ENCODE measurements around the gene TLR8.

Gene TLR8

DNA sequence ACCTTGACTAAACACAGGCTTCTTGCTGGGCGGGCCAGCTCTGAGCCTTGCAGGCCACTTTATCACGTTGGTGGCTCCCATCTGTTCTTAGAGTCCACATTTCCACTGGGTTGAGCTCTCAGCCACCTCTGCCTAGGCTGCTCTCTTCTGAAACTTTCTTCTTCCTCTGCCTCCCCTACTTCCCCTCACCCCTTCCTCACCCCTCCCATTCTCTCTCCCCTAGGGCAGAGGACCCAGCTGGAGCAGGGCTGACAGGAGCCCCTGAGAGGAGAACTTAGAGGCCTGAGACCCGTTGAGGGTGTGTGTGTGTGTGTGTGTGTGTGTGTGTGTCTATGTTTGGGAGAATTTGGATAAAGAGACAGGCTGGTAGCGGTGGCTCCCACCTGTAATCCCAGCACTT is 48.6 kb downstream of the TLR8 start:
- Histone ChIP-seq H3K27ac (ENCODE audit: low read depth, low read length) (peak overlapping the region; percentile 100), H3K79me2 (ENCODE audit: control insufficient read depth, low read length) (peaks cover 7% of the 10 kb centered on the region; the same call in 1 of the 2 replicates), H4K20me1 (ENCODE audit: control insufficient read depth, insufficient read depth, low read depth, low read length) (no peaks in the 10 kb centered on the region), H3F3A (ENCODE audit: control insufficient read depth, insufficient read depth) (peaks cover 27% of the 10 kb centered on the region), H3K9me3 (ENCODE audit: control insufficient read depth, insufficient read depth, low read length) (no peaks in the 10 kb centered on the region), H3K4me3 (ENCODE audit: low read length) (peak overlapping the region; percentile 70), H3K9me2 (replicated peaks; ENCODE audit: control insufficient read depth, low read length) (no peaks in the 10 kb centered on the region), H3K4me1 (ENCODE audit: control insufficient read depth, low read length) (peaks cover 91% of the 10 kb centered on the region), H3K27me3 (ENCODE audit: control insufficient read depth, low read length) (no peaks in the 10 kb centered on the region), H3K36me3 (ENCODE audit: control insufficient read depth, low read length) (peaks cover 3% of the 10 kb centered on the region; the same call in 1 of the 2 replicates), H3K4me2 (ENCODE audit: low read length) (peak overlapping the region; percentile 97)
- TF ChIP-seq, protein P1, sequence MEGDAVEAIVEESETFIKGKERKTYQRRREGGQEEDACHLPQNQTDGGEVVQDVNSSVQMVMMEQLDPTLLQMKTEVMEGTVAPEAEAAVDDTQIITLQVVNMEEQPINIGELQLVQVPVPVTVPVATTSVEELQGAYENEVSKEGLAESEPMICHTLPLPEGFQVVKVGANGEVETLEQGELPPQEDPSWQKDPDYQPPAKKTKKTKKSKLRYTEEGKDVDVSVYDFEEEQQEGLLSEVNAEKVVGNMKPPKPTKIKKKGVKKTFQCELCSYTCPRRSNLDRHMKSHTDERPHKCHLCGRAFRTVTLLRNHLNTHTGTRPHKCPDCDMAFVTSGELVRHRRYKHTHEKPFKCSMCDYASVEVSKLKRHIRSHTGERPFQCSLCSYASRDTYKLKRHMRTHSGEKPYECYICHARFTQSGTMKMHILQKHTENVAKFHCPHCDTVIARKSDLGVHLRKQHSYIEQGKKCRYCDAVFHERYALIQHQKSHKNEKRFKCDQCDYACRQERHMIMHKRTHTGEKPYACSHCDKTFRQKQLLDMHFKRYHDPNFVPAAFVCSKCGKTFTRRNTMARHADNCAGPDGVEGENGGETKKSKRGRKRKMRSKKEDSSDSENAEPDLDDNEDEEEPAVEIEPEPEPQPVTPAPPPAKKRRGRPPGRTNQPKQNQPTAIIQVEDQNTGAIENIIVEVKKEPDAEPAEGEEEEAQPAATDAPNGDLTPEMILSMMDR (IDR thresholded peaks at IDR 0.05; ENCODE audit: low read depth, low read length, poor library complexity, severe bottlenecking) = no peak
- TF ChIP-seq EZH2phosphoT487 (IDR thresholded peaks at IDR 0.05; ENCODE audit: borderline replicate concordance, low read length) = no peak

DNA sequence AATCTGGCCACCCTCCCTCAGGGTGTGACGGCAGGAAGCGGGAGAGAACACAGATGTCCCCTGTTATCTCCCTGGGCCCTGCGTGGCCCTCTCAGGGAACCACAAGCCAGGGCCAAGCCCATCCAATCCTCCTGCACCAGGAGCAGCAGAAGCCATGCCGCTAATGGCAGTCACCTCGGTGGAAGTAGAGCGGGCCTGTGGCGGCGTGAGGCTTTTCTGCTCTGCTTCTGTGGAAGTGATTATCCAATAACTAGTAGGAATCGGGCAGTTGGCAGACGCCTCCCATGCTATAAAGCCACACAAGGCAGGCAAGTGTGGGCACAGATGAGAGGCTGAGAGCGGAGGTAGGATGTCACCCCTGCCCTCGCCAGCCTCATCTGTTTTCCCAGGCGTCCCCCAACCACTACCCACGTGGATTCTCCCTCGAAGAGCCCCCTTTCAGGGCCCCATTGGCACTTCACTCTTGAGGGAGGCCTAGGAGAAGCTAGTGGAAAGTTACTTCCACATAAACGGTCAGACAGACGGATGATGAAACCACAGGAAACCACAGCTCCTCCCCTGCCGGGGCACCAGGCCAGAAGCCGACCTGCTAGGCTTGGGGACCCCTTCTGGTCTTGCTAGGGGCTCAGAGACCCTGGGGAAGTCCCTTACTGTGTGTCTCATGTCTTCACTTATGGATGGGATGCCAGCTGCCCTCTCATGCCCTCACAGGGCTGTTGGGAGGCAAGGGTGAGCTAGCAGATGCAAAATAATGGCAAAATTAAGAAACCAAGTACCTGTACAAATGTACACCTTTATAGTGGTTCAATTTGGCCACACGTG is 49.7 kb downstream of the TLR8 start:
- Histone ChIP-seq H3K4me3 (ENCODE audit: low read length) (peak overlapping the region; percentile 70), H3K9me2 (replicated peaks; ENCODE audit: control insufficient read depth, low read length) (no peaks in the 10 kb centered on the region), H3K36me3 (ENCODE audit: control insufficient read depth, low read length) (peaks cover 3% of the 10 kb centered on the region; the same call in 1 of the 2 replicates), H3K4me1 (ENCODE audit: control insufficient read depth, low read length) (peaks cover 91% of the 10 kb centered on the region), H3K79me2 (ENCODE audit: control insufficient read depth, low read length) (peaks cover 2% of the 10 kb centered on the region; the same call in 1 of the 2 replicates), H3K27me3 (ENCODE audit: control insufficient read depth, low read length) (no peaks in the 10 kb centered on the region), H3K9me3 (ENCODE audit: control insufficient read depth, insufficient read depth, low read length) (no peaks in the 10 kb centered on the region), H3K4me2 (ENCODE audit: low read length) (peak overlapping the region; percentile 97), H3F3A (ENCODE audit: control insufficient read depth, insufficient read depth) (peaks cover 24% of the 10 kb centered on the region), H4K20me1 (ENCODE audit: control insufficient read depth, insufficient read depth, low read depth, low read length) (no peaks in the 10 kb centered on the region), H3K27ac (ENCODE audit: low read depth, low read length) (peak overlapping the region; percentile 100)
- no peak for TF ChIP-seq EZH2phosphoT487 (IDR thresholded peaks at IDR 0.05; ENCODE audit: borderline replicate concordance, low read length)
- TF ChIP-seq, protein P1 (IDR thresholded peaks at IDR 0.05; ENCODE audit: low read depth, low read length, poor library complexity, severe bottlenecking) = no peak

DNA sequence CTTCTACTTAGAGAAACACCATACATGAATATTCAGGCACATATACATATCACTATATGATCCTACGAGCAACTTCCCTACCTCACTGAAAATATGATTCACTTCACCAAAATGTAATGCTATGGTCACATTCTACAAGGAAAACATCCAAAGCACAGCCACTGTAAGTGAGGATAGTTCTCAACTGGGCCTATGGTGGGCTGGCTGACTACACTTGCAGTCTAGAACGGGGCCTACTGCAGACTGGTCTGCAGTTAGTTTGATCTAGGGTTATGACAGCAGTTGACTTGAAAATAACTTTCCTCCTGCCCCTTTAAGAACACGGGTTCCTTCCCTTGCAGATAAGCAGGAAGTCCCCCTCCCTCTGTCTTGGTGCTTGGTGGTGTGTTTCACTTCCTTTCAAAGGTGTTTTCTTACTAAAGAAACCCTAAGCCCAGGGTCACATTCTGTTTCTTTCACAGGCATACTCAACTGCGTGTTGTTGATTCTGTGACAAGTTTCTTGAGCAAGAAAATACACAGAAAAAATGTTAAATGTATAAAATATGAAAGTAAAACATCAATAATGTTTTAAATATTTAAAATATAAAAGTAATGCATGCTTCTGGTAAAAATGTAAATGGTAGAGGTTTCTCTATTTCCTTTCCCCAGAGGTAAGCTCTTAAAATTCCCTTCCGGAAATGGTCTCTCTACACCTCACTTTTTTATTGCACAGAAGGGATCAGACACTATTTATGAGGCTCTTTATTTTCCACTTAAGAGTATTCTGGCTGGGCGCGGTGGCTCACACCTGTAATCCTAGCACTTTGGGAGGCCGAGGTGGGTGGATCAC is 50.5 kb downstream of the TLR8 start:
- Histone ChIP-seq H3K9me3 (ENCODE audit: control insufficient read depth, insufficient read depth, low read length) (no peaks in the 10 kb centered on the region), H3K9me2 (replicated peaks; ENCODE audit: control insufficient read depth, low read length) (no peaks in the 10 kb centered on the region), H4K20me1 (ENCODE audit: control insufficient read depth, insufficient read depth, low read depth, low read length) (no peaks in the 10 kb centered on the region), H3K4me3 (ENCODE audit: low read length) (peak overlapping the region; percentile 70), H3K4me2 (ENCODE audit: low read length) (peak overlapping the region; percentile 97), H3K36me3 (ENCODE audit: control insufficient read depth, low read length) (peaks cover 3% of the 10 kb centered on the region; the same call in 1 of the 2 replicates), H3K4me1 (ENCODE audit: control insufficient read depth, low read length) (peaks cover 91% of the 10 kb centered on the region), H3F3A (ENCODE audit: control insufficient read depth, insufficient read depth) (peaks cover 24% of the 10 kb centered on the region), H3K79me2 (ENCODE audit: control insufficient read depth, low read length) (no peaks in the 10 kb centered on the region), H3K27ac (ENCODE audit: low read depth, low read length) (peak overlapping the region; percentile 100), H3K27me3 (ENCODE audit: control insufficient read depth, low read length) (no peaks in the 10 kb centered on the region)
- TF ChIP-seq, protein P1 (IDR thresholded peaks at IDR 0.05; ENCODE audit: low read depth, low read length, poor library complexity, severe bottlenecking) = no peak
- TF ChIP-seq EZH2phosphoT487 (IDR thresholded peaks at IDR 0.05; ENCODE audit: borderline replicate concordance, low read length) = no peak
